Prostate gland (tissue), 2 donors: ENCODE measurements around the gene TPST1.

Experiments used
- POLR2AphosphoS5 ChIP-seq: sonication (generic); formaldehyde crosslinking; IDR thresholded peaks from one replicate; pipeline ENCODE4 v1.6.1; 2017; ENCODE audit warnings: antibody characterized with exemption
- TF ChIP-seq, protein P1 (sequence below), 4 experiments: fragments of 200-600 bp in 2 of 4; fragments of 450-650 bp in 2 of 4; sonication (generic) in 2 of 4; IDR thresholded peaks; 1 replicate in 3 of 4; 2 replicates in 1 of 4; pipeline ENCODE4 v1.5.1; 2016 to 2019; ENCODE audit warnings: antibody characterized with exemption in 4 of 4, mild to moderate bottlenecking in 2 of 4, moderate library complexity in 2 of 4

DNA sequence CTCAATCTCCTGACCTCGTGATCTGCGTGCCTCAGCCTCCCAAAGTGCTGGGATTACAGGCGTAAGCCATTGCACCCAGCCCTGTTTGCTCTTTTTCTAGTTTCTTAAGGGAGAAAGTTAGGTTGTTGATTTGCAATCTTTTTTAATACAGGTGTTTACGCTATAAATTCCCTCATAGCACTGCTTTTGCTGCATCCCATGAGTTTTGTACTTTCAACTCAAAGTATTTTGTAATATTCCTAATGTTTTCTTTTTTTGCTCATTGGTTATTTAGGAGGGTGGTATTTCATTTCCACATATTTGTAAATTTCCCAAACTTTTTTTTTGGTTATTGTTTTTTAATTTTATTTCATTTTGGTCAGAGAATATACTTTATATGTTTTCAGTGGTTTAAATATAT is 11.6 kb downstream of the TPST1 start:
- TF ChIP-seq, protein P1, sequence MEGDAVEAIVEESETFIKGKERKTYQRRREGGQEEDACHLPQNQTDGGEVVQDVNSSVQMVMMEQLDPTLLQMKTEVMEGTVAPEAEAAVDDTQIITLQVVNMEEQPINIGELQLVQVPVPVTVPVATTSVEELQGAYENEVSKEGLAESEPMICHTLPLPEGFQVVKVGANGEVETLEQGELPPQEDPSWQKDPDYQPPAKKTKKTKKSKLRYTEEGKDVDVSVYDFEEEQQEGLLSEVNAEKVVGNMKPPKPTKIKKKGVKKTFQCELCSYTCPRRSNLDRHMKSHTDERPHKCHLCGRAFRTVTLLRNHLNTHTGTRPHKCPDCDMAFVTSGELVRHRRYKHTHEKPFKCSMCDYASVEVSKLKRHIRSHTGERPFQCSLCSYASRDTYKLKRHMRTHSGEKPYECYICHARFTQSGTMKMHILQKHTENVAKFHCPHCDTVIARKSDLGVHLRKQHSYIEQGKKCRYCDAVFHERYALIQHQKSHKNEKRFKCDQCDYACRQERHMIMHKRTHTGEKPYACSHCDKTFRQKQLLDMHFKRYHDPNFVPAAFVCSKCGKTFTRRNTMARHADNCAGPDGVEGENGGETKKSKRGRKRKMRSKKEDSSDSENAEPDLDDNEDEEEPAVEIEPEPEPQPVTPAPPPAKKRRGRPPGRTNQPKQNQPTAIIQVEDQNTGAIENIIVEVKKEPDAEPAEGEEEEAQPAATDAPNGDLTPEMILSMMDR (IDR thresholded peaks at IDR 0.05) = no peak
- no peak for TF ChIP-seq POLR2AphosphoS5
